ENCODE measurements around the gene PGM2.
"Not testable (repeated sequence)": the region's sequence is repeated elsewhere in the genome, so short reads cannot be mapped to it uniquely, and the experiment has no call there.

Gene PGM2

GRCh38 chr4:37826295-37827029 is at the start of gene PGM2:
Gene PGM2, plus strand, starts transcription at chr4:37826686. Its CDS starts 47 bp downstream, at chr4:37826733.
- TF ChIP-seq, protein P1, sequence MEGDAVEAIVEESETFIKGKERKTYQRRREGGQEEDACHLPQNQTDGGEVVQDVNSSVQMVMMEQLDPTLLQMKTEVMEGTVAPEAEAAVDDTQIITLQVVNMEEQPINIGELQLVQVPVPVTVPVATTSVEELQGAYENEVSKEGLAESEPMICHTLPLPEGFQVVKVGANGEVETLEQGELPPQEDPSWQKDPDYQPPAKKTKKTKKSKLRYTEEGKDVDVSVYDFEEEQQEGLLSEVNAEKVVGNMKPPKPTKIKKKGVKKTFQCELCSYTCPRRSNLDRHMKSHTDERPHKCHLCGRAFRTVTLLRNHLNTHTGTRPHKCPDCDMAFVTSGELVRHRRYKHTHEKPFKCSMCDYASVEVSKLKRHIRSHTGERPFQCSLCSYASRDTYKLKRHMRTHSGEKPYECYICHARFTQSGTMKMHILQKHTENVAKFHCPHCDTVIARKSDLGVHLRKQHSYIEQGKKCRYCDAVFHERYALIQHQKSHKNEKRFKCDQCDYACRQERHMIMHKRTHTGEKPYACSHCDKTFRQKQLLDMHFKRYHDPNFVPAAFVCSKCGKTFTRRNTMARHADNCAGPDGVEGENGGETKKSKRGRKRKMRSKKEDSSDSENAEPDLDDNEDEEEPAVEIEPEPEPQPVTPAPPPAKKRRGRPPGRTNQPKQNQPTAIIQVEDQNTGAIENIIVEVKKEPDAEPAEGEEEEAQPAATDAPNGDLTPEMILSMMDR (IDR thresholded peaks at IDR 0.05; ENCODE audit: insufficient read depth, missing control alignments) = no peak
- FAIRE-seq (no peak), DNase-seq (ENCODE audit: insufficient read length, low spot score) (peak; percentile 49)

DNA sequence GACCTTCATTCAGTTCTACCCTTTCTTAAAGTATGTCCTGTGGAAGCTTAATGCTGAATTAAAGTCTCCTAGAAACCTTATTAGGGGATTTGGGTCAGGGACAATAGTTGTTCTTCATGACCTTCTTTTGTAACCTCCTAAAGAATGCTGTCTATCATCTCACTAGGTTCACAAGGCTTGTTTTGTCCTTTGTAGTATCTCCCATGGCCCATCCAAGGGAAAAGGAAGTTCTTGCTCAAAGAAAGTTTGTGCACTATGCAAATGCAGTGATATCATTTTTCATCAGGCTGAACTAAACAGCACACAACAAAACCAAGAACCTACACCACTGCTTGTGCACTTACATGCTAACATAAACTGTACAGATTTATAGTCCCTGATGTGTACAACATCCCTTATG is 46.6 kb upstream of the PGM2 start:
- TF ChIP-seq, protein P1 (IDR thresholded peaks at IDR 0.05; ENCODE audit: insufficient read depth, missing control alignments) = no peak
- FAIRE-seq (no peak), DNase-seq (ENCODE audit: insufficient read length, low spot score) (no peak)

- FAIRE-seq = no peak
- DNase-seq (ENCODE audit: insufficient read length, low spot score) = no peak
- TF ChIP-seq, protein P1 (IDR thresholded peaks at IDR 0.05; ENCODE audit: insufficient read depth, missing control alignments) = no peak
These were observed 45.9 kb upstream of the PGM2 start for GRCh38 chr4:37780444-37781130.

DNA sequence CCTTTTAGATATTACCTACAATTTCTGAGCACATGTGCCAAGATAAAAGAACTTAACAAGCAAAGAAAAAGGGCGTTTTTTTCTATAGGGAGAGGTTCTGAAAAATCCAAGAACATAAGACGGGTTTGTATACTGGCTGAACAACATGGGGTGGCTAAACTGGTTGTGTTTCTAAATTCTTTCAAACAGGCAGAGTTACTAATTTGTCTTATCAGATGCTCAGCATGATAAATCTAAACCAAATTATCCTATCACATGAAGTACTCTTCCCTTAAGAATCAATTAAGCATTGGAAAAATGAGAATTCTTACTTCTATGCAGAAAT is 45.4 kb upstream of the PGM2 start:
- DNase-seq (ENCODE audit: insufficient read length, low spot score) (no peak), FAIRE-seq (no peak)
- TF ChIP-seq, protein P1 (IDR thresholded peaks at IDR 0.05; ENCODE audit: insufficient read depth, missing control alignments) = no peak

GRCh38 chr4:37786267-37786666 is 40.2 kb upstream of the PGM2 start:
- FAIRE-seq; DNase-seq (ENCODE audit: insufficient read length, low spot score): not testable (repeated sequence)

- not testable (repeated sequence) for FAIRE-seq; DNase-seq (ENCODE audit: insufficient read length, low spot score)
These were observed 38.5 kb upstream of the PGM2 start for GRCh38 chr4:37787883-37788460.

DNA sequence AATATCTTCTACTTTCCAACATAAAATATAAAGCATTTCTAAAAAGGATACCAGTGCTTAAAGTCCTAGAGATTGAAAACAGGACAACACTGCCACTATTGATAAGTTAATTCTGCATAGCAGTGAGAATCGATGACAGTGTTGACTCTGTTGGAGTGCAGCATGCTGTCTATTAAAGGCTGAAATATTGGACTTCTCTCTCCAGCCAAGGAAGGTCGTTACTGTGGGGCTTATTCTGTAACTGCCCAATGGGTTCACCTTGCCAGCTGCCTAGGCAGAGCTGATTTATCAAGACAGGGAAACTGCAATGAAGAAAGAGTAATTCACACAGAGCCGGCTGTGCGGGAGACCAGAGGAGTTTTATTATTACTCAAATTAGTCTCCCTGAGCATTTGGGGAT is 37.7 kb upstream of the PGM2 start:
- DNase-seq (ENCODE audit: insufficient read length, low spot score) (no peak), FAIRE-seq (no peak)
- TF ChIP-seq, protein P1 (IDR thresholded peaks at IDR 0.05; ENCODE audit: insufficient read depth, missing control alignments) = no peak

DNA sequence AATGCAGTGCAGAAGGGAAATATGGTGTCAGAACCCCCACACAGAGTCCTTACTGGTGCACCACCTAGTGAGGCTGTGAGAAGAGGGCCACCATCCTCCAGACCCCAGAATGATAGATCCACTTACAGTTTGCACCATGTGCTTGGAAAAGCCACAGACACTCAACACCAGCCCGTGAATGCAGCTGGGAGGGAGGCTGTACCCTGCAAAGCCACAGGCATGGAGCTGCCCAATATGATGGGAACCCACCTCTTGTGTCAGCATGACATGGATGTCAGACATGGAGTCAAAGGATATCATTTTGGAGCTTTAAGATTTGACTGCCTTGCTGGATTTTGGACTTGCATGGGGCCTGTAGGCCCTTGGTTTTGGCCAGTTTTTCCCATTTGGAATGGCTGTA is 34.2 kb upstream of the PGM2 start:
- FAIRE-seq (no peak), DNase-seq (ENCODE audit: insufficient read length, low spot score) (no peak)
- TF ChIP-seq, protein P1 (IDR thresholded peaks at IDR 0.05; ENCODE audit: insufficient read depth, missing control alignments) = no peak
